Activated B cell treated with CpG ODN at 0.5 μM for 24 hours (primary cell): ENCODE data around the gene FMNL2. TPM values are rescaled to one million over a fixed set of nuclear protein-coding genes. Genes with fewer than 3 reads are reported as not detected.

Source experiments
- ATAC-seq: fragments of 200-7000 bp; cut with Tn5 transposase; one replicate; pipeline ENCODE4 v1.10.0; 2021; ENCODE audit warnings: low read depth, mild to moderate bottlenecking, moderate library complexity
- CTCF ChIA-PET: fragments of 350-600 bp; sonication (Branson Sonifier 250); formaldehyde crosslinking; loops from one replicate; lab custom pipeline; 2021; ENCODE audit warnings: antibody characterized with exemption; lab: Charles Lee
- POLR2A ChIA-PET: fragments of 350-600 bp; sonication (Branson Sonifier 250); formaldehyde crosslinking; loops from one replicate; lab custom pipeline; 2021; ENCODE audit warnings: antibody characterized with exemption; lab: Charles Lee
- DNase-seq: peaks from one replicate; pipeline ENCODE4 v3.0.0; 2022
- H3K27ac Mint-ChIP-seq: one replicate; pipeline ENCODE4 v1.8.0; 2020; ENCODE audit warnings: mixed read lengths
- H3K27me3 Mint-ChIP-seq: one replicate; pipeline ENCODE4 v1.8.0; 2021; ENCODE audit warnings: mixed read lengths
- H3K36me3 Mint-ChIP-seq: one replicate; pipeline ENCODE4 v1.8.0; 2021; ENCODE audit warnings: low read depth, mixed read lengths
- H3K4me1 Mint-ChIP-seq: one replicate; pipeline ENCODE4 v1.8.0; 2021; ENCODE audit warnings: mixed read lengths
- H3K4me3 Mint-ChIP-seq: one replicate; pipeline ENCODE4 v1.8.0; 2020; ENCODE audit warnings: mild to moderate bottlenecking, mixed read lengths
- H3K9me3 Mint-ChIP-seq: one replicate; pipeline ENCODE4 v1.8.0; 2020; ENCODE audit warnings: mixed read lengths
- CTCF ChIP-seq: fragments of 200-600 bp; IDR thresholded peaks from one replicate; pipeline ENCODE4 v1.8.0; 2022; ENCODE audit warnings: antibody characterized with exemption, mild to moderate bottlenecking
- intact Hi-C: fragments of 100-400 bp; cut with micrococcal nuclease; formaldehyde crosslinking; loops from one replicate; pipeline ENCODE4 v1.15.1; 2024
- total RNA-seq: library from RNA; stranded (reverse); gene quantifications from 2 replicates; pipeline ENCODE4 v1.2.3, GENCODE V29; 2022

FMNL2 gene
- total RNA-seq, 1 donor from 2014 or later: 4.0 TPM

- Mint-ChIP-seq H3K4me1 (peaks cover 9% of the 10 kb centered on the region), H3K27ac (no peak overlapping the region), H3K9me3 (no peaks in the 10 kb centered on the region), H3K27me3 (no peaks in the 10 kb centered on the region), H3K36me3 (peaks cover 2% of the 10 kb centered on the region), H3K4me3 (no peak overlapping the region)
- intact Hi-C loops: no loop called here
- no peak for TF ChIP-seq CTCF
- DNase-seq (no peak), ATAC-seq (no peak)
- ChIA-PET POLR2A (no interaction called here), CTCF (interaction anchor here (0.8 kb wide), 1 partner anchor 586 kb away, joined by 3 read pairs; no protein-coding TSS in a partner anchor)
Observed at GRCh38 chr2:152618193-152618564, 283.2 kb downstream of the FMNL2 start.

- intact Hi-C loops: no loop called here
- no peaks in the 10 kb centered on the region for H3K9me3 Mint-ChIP-seq
- H3K4me3 Mint-ChIP-seq: no peak overlapping the region
- ATAC-seq (no peak), DNase-seq (no peak)
- H3K36me3 Mint-ChIP-seq: peaks cover 2% of the 10 kb centered on the region
- H3K27ac Mint-ChIP-seq: no peak overlapping the region
- no peak for TF ChIP-seq CTCF
- POLR2A ChIA-PET: no interaction called here
- CTCF ChIA-PET: interaction anchor here (0.9 kb wide), 1 partner anchor 15 kb away, joined by 3 read pairs; no protein-coding TSS in a partner anchor
- H3K27me3 Mint-ChIP-seq: no peaks in the 10 kb centered on the region
- no peaks in the 10 kb centered on the region for H3K4me1 Mint-ChIP-seq
Observed at GRCh38 chr2:152620208-152620607, 285.2 kb downstream of the FMNL2 start.

GRCh38 chr2:152620985-152621384, 286.0 kb downstream of the FMNL2 start:
- POLR2A ChIA-PET: no interaction called here

GRCh38 chr2:152622219-152622618, 287.2 kb downstream of the FMNL2 start:
- H3K4me3 Mint-ChIP-seq: no peak overlapping the region
- ATAC-seq (no peak), DNase-seq (no peak)
- H3K27ac Mint-ChIP-seq: no peak overlapping the region
- no peaks in the 10 kb centered on the region for H3K27me3 Mint-ChIP-seq
- no peak for TF ChIP-seq CTCF
- no peaks in the 10 kb centered on the region for H3K4me1 Mint-ChIP-seq
- H3K36me3 Mint-ChIP-seq: no peaks in the 10 kb centered on the region
- no peaks in the 10 kb centered on the region for H3K9me3 Mint-ChIP-seq
- ChIA-PET CTCF (no interaction called here), POLR2A (no interaction called here)
- intact Hi-C loops: no loop called here

More at GRCh38 chr2:152620985-152621384, 286.0 kb downstream of the FMNL2 start:
- no peaks in the 10 kb centered on the region for H3K4me1 Mint-ChIP-seq
- intact Hi-C loops: no loop called here
- TF ChIP-seq CTCF: no peak
- ATAC-seq (no peak), DNase-seq (no peak)
- peaks cover 2% of the 10 kb centered on the region for H3K36me3 Mint-ChIP-seq
- CTCF ChIA-PET: interaction anchor here (1.0 kb wide), 1 partner anchor 445 kb away, joined by 3 read pairs; no protein-coding TSS in a partner anchor
- no peak overlapping the region for H3K27ac Mint-ChIP-seq
- H3K9me3 Mint-ChIP-seq: no peaks in the 10 kb centered on the region
- H3K4me3 Mint-ChIP-seq: no peak overlapping the region
- no peaks in the 10 kb centered on the region for H3K27me3 Mint-ChIP-seq

GRCh38 chr2:152623076-152623740, 288.2 kb downstream of the FMNL2 start:
- DNase-seq (no peak), ATAC-seq (no peak)
- H3K4me1 Mint-ChIP-seq: no peaks in the 10 kb centered on the region
- ChIA-PET POLR2A (no interaction called here), CTCF (interaction anchor here (2.1 kb wide), 1 partner anchor 12 kb away, joined by 10 read pairs; no protein-coding TSS in a partner anchor)
- no peaks in the 10 kb centered on the region for H3K27me3 Mint-ChIP-seq
- H3K9me3 Mint-ChIP-seq: no peaks in the 10 kb centered on the region
- no peaks in the 10 kb centered on the region for H3K36me3 Mint-ChIP-seq
- H3K4me3 Mint-ChIP-seq: no peak overlapping the region
- intact Hi-C loops: no loop called here
- no peak overlapping the region for H3K27ac Mint-ChIP-seq
- TF ChIP-seq CTCF: no peak
